ENCODE data around the gene GDPD3. TPM values are rescaled to one million over a fixed set of nuclear protein-coding genes. Genes with fewer than 3 reads are reported as not detected.

The GDPD3 gene
- total RNA-seq, 1 donor from 2014 or later = 6.4 TPM

DNA sequence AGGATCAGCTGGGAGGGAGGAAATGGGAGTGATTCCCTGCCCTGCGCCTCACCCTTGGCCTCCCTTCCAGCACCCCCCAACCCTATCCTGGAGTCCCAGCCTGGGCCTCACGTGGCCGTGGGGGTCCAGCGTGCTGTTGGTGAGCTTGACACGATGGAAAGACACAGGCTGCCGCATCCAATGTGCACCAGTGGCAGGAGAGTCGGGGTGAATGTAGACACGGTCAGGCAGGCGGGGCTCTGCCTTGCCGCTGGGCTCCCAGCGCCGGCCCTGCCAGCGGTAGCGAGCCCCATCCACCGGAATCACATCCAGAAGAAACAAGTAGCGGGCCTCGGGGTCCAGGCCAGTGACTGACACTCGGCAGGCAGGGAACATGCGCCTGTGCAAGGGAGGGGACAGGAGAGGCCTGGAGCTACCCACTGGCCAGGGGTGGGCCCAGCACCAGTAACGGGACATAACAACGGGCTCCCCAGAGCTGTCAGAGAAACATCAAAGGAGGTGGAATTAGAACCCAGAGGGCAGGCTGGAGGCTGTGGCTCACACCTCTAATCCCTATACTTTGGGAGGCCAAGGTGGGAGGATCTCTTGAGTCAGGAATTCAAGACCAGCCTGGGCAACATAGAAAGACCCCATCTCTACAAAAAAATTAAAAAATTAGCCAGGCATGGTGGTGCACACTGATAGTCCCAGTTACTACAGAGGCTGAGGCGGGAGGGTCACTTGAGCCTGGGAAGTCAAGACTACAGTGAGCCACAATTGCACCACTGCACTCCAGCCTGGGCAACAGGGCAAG lies 24.3 kb downstream of the GDPD3 start:
- Mint-ChIP-seq H3K36me3 (ENCODE audit: low read depth) (peaks cover 24% of the 10 kb centered on the region), H3K27me3 (ENCODE audit: low read depth) (no peaks in the 10 kb centered on the region), H3K4me3 (ENCODE audit: low read depth) (no peak overlapping the region)

DNA sequence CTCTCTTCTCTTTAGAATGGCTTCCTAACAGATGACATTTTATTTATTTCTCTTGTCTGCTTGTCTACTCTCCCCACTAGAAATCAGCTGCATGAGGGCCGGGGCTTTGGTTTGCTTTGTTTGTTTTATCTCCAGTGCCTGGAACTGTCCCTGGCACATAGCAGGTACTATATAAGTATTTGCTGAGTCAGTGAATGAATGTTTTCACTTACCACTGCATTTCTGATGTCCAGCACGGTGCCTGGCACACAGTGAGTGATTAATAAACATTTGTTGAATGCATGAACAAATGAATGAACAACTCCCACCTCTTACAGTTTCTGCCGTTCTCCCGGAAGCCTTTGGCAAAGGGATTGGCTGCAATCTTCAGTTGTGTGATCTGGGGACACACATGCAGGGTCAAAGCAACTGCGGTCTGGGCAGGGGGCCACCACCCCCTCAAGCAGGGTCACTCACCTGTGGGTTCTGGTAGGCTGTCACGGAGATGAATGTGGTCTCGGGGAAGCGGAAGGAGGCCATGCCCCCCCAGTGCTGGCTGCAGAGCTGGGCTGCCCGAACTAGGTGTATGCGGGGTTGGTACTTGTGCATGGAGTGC lies 25.0 kb downstream of the GDPD3 start:
- H3K9me3 Mint-ChIP-seq = no peaks in the 10 kb centered on the region

More for the DNA sequence above, 24.3 kb downstream of the GDPD3 start:
- Mint-ChIP-seq H3K4me1 (ENCODE audit: low read depth) (peaks cover 27% of the 10 kb centered on the region), H3K9me3 (no peaks in the 10 kb centered on the region), H3K27ac (peak overlapping the region; percentile 67)
- DNase-seq (ENCODE audit: low spot score) = no peak
- intact Hi-C loops (cut with micrococcal nuclease) = no loop called here

DNA sequence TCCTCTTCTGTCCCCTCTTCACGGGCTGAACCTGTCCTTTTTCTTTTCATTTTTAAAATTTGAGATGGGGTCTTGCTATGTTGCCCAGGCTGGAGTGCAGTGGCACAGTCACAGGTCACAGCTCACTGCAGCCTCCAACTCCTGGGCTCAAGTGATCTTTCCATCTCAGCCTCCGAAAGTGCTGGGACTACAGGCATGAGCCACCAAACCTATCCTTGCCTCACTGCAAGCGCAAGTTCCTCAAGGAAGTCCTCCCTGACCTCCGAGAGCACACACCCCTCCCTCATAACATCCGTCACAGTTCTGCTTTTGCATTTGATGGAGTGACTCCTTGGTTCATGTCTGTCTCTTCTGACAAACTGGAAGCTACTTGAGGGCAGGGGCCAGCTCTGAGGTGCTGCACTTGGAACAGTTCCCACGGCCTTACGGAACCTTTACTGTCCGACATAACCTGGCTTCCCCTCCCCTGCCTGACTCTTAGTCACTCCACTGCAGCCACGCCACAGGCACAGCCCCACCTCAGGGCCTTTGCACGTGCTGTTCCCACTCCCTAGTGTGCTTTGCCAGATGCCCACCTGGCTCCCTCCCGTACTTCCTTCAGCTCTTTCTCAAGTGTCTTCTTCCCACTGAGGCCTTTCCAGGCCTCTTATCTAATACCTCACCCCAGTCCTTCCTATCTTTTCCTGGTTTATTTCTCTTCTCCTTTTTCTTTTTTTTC lies 26.0 kb downstream of the GDPD3 start:
- Mint-ChIP-seq H3K27ac (no peak overlapping the region), H3K4me3 (ENCODE audit: low read depth) (no peak overlapping the region)
- intact Hi-C loops (cut with micrococcal nuclease) = no loop called here

More for the DNA sequence above, 25.0 kb downstream of the GDPD3 start:
- Mint-ChIP-seq H3K27me3 (ENCODE audit: low read depth) (no peaks in the 10 kb centered on the region), H3K27ac (peak overlapping the region; percentile 15), H3K4me3 (ENCODE audit: low read depth) (no peak overlapping the region), H3K36me3 (ENCODE audit: low read depth) (peaks cover 24% of the 10 kb centered on the region), H3K4me1 (ENCODE audit: low read depth) (peaks cover 25% of the 10 kb centered on the region)
- intact Hi-C loops (cut with micrococcal nuclease) = no loop called here
- DNase-seq (ENCODE audit: low spot score) = no peak

DNA sequence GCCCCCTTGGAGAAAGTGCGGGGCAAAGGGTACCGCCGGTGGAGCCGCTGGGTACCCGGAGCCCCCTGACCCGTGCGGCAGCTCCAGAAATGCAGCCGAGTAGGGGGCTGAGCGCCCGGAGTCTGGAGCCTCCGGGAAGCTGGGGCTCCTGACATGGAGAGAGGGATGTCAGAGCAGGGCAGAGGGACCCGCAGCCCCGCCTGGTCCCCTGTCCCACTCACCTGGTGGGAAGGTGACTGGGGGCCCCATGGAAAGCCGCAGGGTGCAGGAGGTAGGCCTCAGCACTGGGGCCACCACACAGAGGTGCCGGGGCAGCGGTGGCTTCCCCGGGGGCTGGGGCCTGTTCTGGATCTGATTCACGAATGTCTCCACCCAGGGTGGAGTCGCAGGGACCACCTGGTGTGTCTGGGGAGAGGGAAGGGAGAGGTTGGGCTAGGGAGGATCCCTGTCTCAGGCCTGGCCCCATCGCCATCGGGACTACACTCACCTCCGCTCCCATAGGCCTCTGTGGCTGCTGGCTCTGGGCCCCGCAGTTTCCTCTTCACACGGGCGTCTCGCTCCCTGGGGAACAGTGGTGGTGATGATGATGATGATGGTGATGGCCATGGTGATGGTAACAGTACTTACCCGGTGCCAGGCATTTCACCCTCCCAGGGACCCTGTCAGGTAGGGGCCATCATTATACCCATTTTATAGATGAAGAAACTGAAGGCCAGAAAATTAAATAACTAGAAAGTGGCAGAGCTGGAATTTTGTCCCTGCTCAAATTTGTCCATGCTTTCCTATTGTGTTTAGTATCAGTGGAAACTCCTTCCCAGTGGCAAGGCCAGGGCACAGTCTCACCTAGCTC lies 26.8 kb downstream of the GDPD3 start:
- Mint-ChIP-seq H3K9me3 (no peaks in the 10 kb centered on the region), H3K27ac (no peak overlapping the region), H3K27me3 (ENCODE audit: low read depth) (no peaks in the 10 kb centered on the region), H3K4me3 (ENCODE audit: low read depth) (no peak overlapping the region), H3K4me1 (ENCODE audit: low read depth) (peaks cover 13% of the 10 kb centered on the region), H3K36me3 (ENCODE audit: low read depth) (peaks cover 34% of the 10 kb centered on the region)
- no peak for DNase-seq (ENCODE audit: low spot score)
- intact Hi-C loops (cut with micrococcal nuclease) = no loop called here

More for the DNA sequence above, 26.0 kb downstream of the GDPD3 start:
- DNase-seq (ENCODE audit: low spot score) = no peak
- no peaks in the 10 kb centered on the region for H3K9me3 Mint-ChIP-seq
- peaks cover 27% of the 10 kb centered on the region for H3K36me3 Mint-ChIP-seq (ENCODE audit: low read depth)
- peaks cover 19% of the 10 kb centered on the region for H3K4me1 Mint-ChIP-seq (ENCODE audit: low read depth)
- H3K27me3 Mint-ChIP-seq (ENCODE audit: low read depth) = no peaks in the 10 kb centered on the region

GRCh38 chr16:30085820-30086219 lies 27.5 kb downstream of the GDPD3 start:
- H3K4me3 Mint-ChIP-seq (ENCODE audit: low read depth) = no peak overlapping the region
- no peak overlapping the region for H3K27ac Mint-ChIP-seq
- H3K4me1 Mint-ChIP-seq (ENCODE audit: low read depth) = peaks cover 13% of the 10 kb centered on the region
- intact Hi-C loops (cut with micrococcal nuclease) = no loop called here
- DNase-seq (ENCODE audit: low spot score) = no peak
- no peaks in the 10 kb centered on the region for H3K27me3 Mint-ChIP-seq (ENCODE audit: low read depth)
- H3K9me3 Mint-ChIP-seq = no peaks in the 10 kb centered on the region
- peaks cover 40% of the 10 kb centered on the region for H3K36me3 Mint-ChIP-seq (ENCODE audit: low read depth)

- no peak overlapping the region for H3K4me3 Mint-ChIP-seq (ENCODE audit: low read depth)
- no peaks in the 10 kb centered on the region for H3K27me3 Mint-ChIP-seq (ENCODE audit: low read depth)
- H3K36me3 Mint-ChIP-seq (ENCODE audit: low read depth) = peaks cover 42% of the 10 kb centered on the region
- peaks cover 9% of the 10 kb centered on the region for H3K4me1 Mint-ChIP-seq (ENCODE audit: low read depth)
- intact Hi-C loops (cut with micrococcal nuclease) = no loop called here
- H3K9me3 Mint-ChIP-seq = no peaks in the 10 kb centered on the region
- no peak for DNase-seq (ENCODE audit: low spot score)
- H3K27ac Mint-ChIP-seq = no peak overlapping the region
Observed at GRCh38 chr16:30085247-30085646, 28.1 kb downstream of the GDPD3 start.

GRCh38 chr16:30084816-30085159 lies 28.5 kb downstream of the GDPD3 start:
- no peaks in the 10 kb centered on the region for H3K9me3 Mint-ChIP-seq
- H3K27me3 Mint-ChIP-seq (ENCODE audit: low read depth) = no peaks in the 10 kb centered on the region
- no peak overlapping the region for H3K4me3 Mint-ChIP-seq (ENCODE audit: low read depth)
- no peak for DNase-seq (ENCODE audit: low spot score)
- no peak overlapping the region for H3K27ac Mint-ChIP-seq
- intact Hi-C loops (cut with micrococcal nuclease) = no loop called here
- peaks cover 44% of the 10 kb centered on the region for H3K36me3 Mint-ChIP-seq (ENCODE audit: low read depth)
- H3K4me1 Mint-ChIP-seq (ENCODE audit: low read depth) = peaks cover 4% of the 10 kb centered on the region

GRCh38 chr16:30084096-30084815 lies 29.1 kb downstream of the GDPD3 start:
- Mint-ChIP-seq H3K36me3 (ENCODE audit: low read depth) (peaks cover 49% of the 10 kb centered on the region), H3K27me3 (ENCODE audit: low read depth) (no peaks in the 10 kb centered on the region), H3K27ac (no peak overlapping the region), H3K4me3 (ENCODE audit: low read depth) (no peak overlapping the region), H3K9me3 (no peaks in the 10 kb centered on the region), H3K4me1 (ENCODE audit: low read depth) (peaks cover 4% of the 10 kb centered on the region)
- intact Hi-C loops (cut with micrococcal nuclease) = no loop called here
- no peak for DNase-seq (ENCODE audit: low spot score)

DNA sequence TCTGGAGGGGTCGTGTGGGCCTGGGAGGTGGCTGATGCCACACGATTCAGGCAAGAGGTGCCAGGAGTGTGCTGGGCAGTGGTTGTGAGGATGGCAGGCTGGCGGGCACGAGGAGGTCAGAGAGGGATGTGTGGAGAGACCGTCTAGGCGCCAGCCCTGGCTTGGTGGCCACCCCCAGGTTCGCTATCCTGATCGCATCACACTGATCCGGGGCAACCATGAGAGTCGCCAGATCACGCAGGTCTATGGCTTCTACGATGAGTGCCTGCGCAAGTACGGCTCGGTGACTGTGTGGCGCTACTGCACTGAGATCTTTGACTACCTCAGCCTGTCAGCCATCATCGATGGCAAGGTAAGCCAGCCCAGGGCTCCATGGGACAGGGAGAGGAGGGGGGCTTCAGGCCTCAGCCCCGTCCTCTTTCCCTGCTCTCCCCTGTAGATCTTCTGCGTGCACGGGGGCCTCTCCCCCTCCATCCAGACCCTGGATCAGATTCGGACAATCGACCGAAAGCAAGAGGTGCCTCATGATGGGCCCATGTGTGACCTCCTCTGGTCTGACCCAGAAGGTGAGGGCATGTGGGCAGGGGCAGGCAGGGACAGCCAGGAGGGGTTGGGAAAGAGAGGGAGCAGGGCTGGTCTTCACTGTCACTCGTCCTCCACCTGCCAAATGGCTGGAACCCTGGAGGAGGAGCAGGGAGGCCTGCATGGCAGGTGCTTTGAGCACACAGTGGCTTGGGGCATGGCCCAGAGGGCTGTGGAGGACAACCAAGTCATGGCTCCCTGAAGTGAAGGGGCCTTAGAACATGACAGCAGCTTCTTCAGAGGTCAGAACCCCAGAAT lies 29.9 kb downstream of the GDPD3 start:
- DNase-seq (ENCODE audit: low spot score) = no peak
- Mint-ChIP-seq H3K9me3 (no peaks in the 10 kb centered on the region), H3K36me3 (ENCODE audit: low read depth) (peaks cover 54% of the 10 kb centered on the region), H3K27me3 (ENCODE audit: low read depth) (no peaks in the 10 kb centered on the region), H3K27ac (no peak overlapping the region), H3K4me3 (ENCODE audit: low read depth) (no peak overlapping the region), H3K4me1 (ENCODE audit: low read depth) (peaks cover 5% of the 10 kb centered on the region)
- intact Hi-C loops (cut with micrococcal nuclease) = no loop called here

DNA sequence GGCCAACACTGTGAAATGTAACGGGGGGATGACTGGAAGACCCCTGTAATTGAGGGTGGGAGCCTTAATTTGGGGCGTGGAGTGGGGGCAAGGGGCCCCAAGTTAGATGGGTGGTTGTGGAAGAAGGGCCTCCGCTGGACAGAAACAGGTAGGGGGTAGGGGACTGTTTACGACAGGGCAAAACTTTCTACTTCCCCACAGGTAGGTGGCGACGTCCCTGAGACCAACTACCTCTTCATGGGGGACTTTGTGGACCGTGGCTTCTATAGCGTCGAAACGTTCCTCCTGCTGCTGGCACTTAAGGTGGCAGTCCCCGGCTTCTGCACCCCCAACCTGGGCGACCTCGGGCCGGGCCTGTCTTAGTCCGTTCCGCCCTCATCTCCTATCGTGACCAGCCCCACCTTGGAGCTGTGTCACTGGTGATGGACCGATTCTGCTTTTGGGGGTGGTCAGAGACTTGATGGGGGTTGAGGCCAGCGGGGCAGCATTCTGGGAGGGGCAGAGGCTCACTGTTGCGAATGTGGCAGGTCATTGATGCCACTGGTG lies 30.7 kb downstream of the GDPD3 start:
- Mint-ChIP-seq H3K4me1 (ENCODE audit: low read depth) (peaks cover 11% of the 10 kb centered on the region), H3K36me3 (ENCODE audit: low read depth) (peaks cover 58% of the 10 kb centered on the region), H3K4me3 (ENCODE audit: low read depth) (no peak overlapping the region), H3K9me3 (no peaks in the 10 kb centered on the region), H3K27me3 (ENCODE audit: low read depth) (no peaks in the 10 kb centered on the region), H3K27ac (no peak overlapping the region)
- intact Hi-C loops (cut with micrococcal nuclease) = no loop called here
- no peak for DNase-seq (ENCODE audit: low spot score)

- H3K27ac Mint-ChIP-seq = no peak overlapping the region
- no peaks in the 10 kb centered on the region for H3K9me3 Mint-ChIP-seq
- H3K27me3 Mint-ChIP-seq (ENCODE audit: low read depth) = no peaks in the 10 kb centered on the region
- no peak for DNase-seq (ENCODE audit: low spot score)
- intact Hi-C loops (cut with micrococcal nuclease) = no loop called here
- H3K4me3 Mint-ChIP-seq (ENCODE audit: low read depth) = no peak overlapping the region
- H3K4me1 Mint-ChIP-seq (ENCODE audit: low read depth) = peaks cover 26% of the 10 kb centered on the region
- peaks cover 68% of the 10 kb centered on the region for H3K36me3 Mint-ChIP-seq (ENCODE audit: low read depth)
Observed at GRCh38 chr16:30079480-30079879, 33.9 kb downstream of the GDPD3 start.

All from activated T-helper 2 cell treated with anti-CD3 and anti-CD28 coated beads, Interferon-gamma antibody, Interleukin-2, Interleukin-4, amounts not matched to agents 10 μg/mL and 5 μg/mL and 100 μg/mL, durations not matched to agents 14 hours and 24 hours and 36 hours (primary cell).